SU-DHL-6 (cell line): ENCODE data around the gene TMEM163.
"Not testable (repeated sequence)": the region's sequence is repeated elsewhere in the genome, so short reads cannot be mapped to it uniquely, and the experiment has no call there.

Experiments used
- H2AFZ ChIP-seq: fragments of 200-600 bp; sonication (generic); 2 replicates; pipeline ENCODE4 v1.6.1; 2014; ENCODE audit warnings: low read depth, mild to moderate bottlenecking, moderate library complexity, mixed read lengths, antibody characterized with exemption, low read length; ENCODE audit not compliant: severe bottlenecking
- H3F3A ChIP-seq: fragments of 200-600 bp; shearing (Covaris generic); 2 replicates; pipeline ENCODE4 v1.6.0; 2016; ENCODE audit warnings: antibody characterized with exemption, mild to moderate bottlenecking; ENCODE audit not compliant: insufficient read depth
- H3K27ac ChIP-seq: fragments of 200-600 bp; sonication (generic); 2 replicates; pipeline ENCODE4 v1.5.1; 2016; ENCODE audit warnings: low read depth, mild to moderate bottlenecking, low read length, moderate library complexity, mixed read lengths
- H3K27me3 ChIP-seq: fragments of 200-600 bp; sonication (generic), shearing (Covaris generic); 2 replicates; pipeline ENCODE4 v1.6.0; 2014; ENCODE audit warnings: mild to moderate bottlenecking, low read length
- H3K36me3 ChIP-seq: fragments of 200-600 bp; sonication (generic); 2 replicates; pipeline ENCODE4 v1.6.1; 2014; ENCODE audit warnings: mild to moderate bottlenecking, low read length, mixed read lengths
- H3K4me2 ChIP-seq: fragments of 300-600, 200-600 bp; shearing (Covaris generic), sonication (generic); 2 replicates; pipeline ENCODE4 v1.6.0; 2014; ENCODE audit warnings: low read length, low read depth, mild to moderate bottlenecking; ENCODE audit not compliant: poor library complexity, severe bottlenecking
- H3K4me3 ChIP-seq: fragments of 200-600 bp; sonication (generic); 2 replicates; pipeline ENCODE4 v1.5.1; 2014; ENCODE audit warnings: antibody characterized with exemption, low read length, mild to moderate bottlenecking, mixed read lengths; ENCODE audit not compliant: insufficient read depth, poor library complexity, severe bottlenecking
- H3K79me2 ChIP-seq: fragments of 200-600 bp; sonication (generic); 2 replicates; pipeline ENCODE4 v1.6.1; 2014; ENCODE audit warnings: mild to moderate bottlenecking, low read length, moderate library complexity; ENCODE audit not compliant: insufficient read depth
- H3K9ac ChIP-seq: fragments of 200-600 bp; sonication (generic); 2 replicates; pipeline ENCODE4 v1.7.0; 2014; ENCODE audit warnings: mild to moderate bottlenecking, low read length
- H3K9me2 ChIP-seq: fragments of 200-600 bp; sonication (generic); replicated peaks from 2 replicates; pipeline ENCODE4 v1.6.1; 2014; ENCODE audit warnings: low read length; ENCODE audit not compliant: insufficient read depth
- H3K9me3 ChIP-seq: fragments of 200-600 bp; sonication (generic); 2 replicates; pipeline ENCODE4 v1.6.1; 2014; ENCODE audit warnings: low read length, mixed read lengths; ENCODE audit not compliant: insufficient read depth
- H4K20me1 ChIP-seq: fragments of 200-600 bp; sonication (generic); 2 replicates; pipeline ENCODE4 v1.6.1; 2014; ENCODE audit warnings: low read depth, mild to moderate bottlenecking, antibody characterized with exemption, low read length, moderate library complexity, mixed read lengths
- CTCF ChIP-seq: fragments of 200-600 bp; sonication (generic); IDR thresholded peaks from one replicate; pipeline ENCODE4 v1.5.1; 2017; ENCODE audit warnings: antibody characterized with exemption, mild to moderate bottlenecking, low read length, moderate library complexity; ENCODE audit not compliant: insufficient read depth, poor library complexity, severe bottlenecking
- EZH2phosphoT487 ChIP-seq: fragments of 200-600 bp; sonication (generic), shearing (Covaris generic); conservative IDR thresholded peaks from 2 replicates; pipeline ENCODE4 v1.6.1; 2018; ENCODE audit warnings: mild to moderate bottlenecking, antibody characterized with exemption, low read length, moderate library complexity, mixed read lengths

Gene TMEM163

GRCh38 chr2:134591526-134591925, 127.3 kb downstream of the TMEM163 start:
- Histone ChIP-seq H3K9me2 (no peaks in the 10 kb centered on the region), H3K4me2 (no peak overlapping the region), H3F3A (no peaks in the 10 kb centered on the region), H3K27ac (no peak overlapping the region), H3K27me3 (no peaks in the 10 kb centered on the region), H2AFZ (no peak overlapping the region), H3K9me3 (peaks cover 13% of the 10 kb centered on the region; the same call in 1 of the 2 replicates), H3K4me3 (no peak overlapping the region), H4K20me1 (no peaks in the 10 kb centered on the region), H3K79me2 (no peaks in the 10 kb centered on the region), H3K36me3 (no peaks in the 10 kb centered on the region), H3K9ac (no peak overlapping the region)
- TF ChIP-seq EZH2phosphoT487 = no peak
- TF ChIP-seq CTCF = no peak

GRCh38 chr2:134590679-134591078, 128.1 kb downstream of the TMEM163 start:
- no peak for TF ChIP-seq EZH2phosphoT487
- no peak for TF ChIP-seq CTCF
- Histone ChIP-seq H3K4me3 (no peak overlapping the region), H3K79me2 (no peaks in the 10 kb centered on the region), H3K4me2 (no peak overlapping the region), H3K9me3 (peaks cover 13% of the 10 kb centered on the region; the same call in 1 of the 2 replicates), H3K36me3 (no peaks in the 10 kb centered on the region), H3F3A (no peaks in the 10 kb centered on the region), H3K9ac (no peak overlapping the region), H2AFZ (no peak overlapping the region), H4K20me1 (no peaks in the 10 kb centered on the region), H3K27me3 (no peaks in the 10 kb centered on the region), H3K9me2 (no peaks in the 10 kb centered on the region), H3K27ac (no peak overlapping the region)

- H3K9ac ChIP-seq, H3K79me2 ChIP-seq, H3K27me3 ChIP-seq, H3K4me3 ChIP-seq, H3F3A ChIP-seq, H2AFZ ChIP-seq, H3K36me3 ChIP-seq, H3K27ac ChIP-seq, H3K9me2 ChIP-seq, H4K20me1 ChIP-seq, H3K4me2 ChIP-seq: not testable (repeated sequence)
- peaks cover 13% of the 10 kb centered on the region; the same call in 1 of the 2 replicates for H3K9me3 ChIP-seq
Observed at GRCh38 chr2:134589171-134590083, 129.4 kb downstream of the TMEM163 start.

- Histone ChIP-seq H3K9me3 (peaks cover 13% of the 10 kb centered on the region; the same call in 1 of the 2 replicates), H4K20me1 (no peaks in the 10 kb centered on the region), H3K9me2 (no peaks in the 10 kb centered on the region), H3K36me3 (no peaks in the 10 kb centered on the region), H3K27me3 (no peaks in the 10 kb centered on the region), H2AFZ (no peak overlapping the region), H3K4me3 (no peak overlapping the region), H3K79me2 (no peaks in the 10 kb centered on the region), H3F3A (no peaks in the 10 kb centered on the region), H3K4me2 (no peak overlapping the region), H3K27ac (no peak overlapping the region), H3K9ac (no peak overlapping the region)
- TF ChIP-seq CTCF (no peak), EZH2phosphoT487 (no peak)
Observed at GRCh38 chr2:134588556-134588955, 130.2 kb downstream of the TMEM163 start.
